Activated gamma-delta T cell (primary cell): Measurements from ENCODE around the gene IDH3G.
A peak's percentile ranks its signal among the peaks of the same experiment; 100 is the strongest.

Source experiments
- DNase-seq: peaks from one replicate; lab custom pipeline; 2025; lab: John Stamatoyannopoulos, UW

Gene IDH3G

GRCh38 chrX:153773741-153774575 lies 20.2 kb downstream of the IDH3G start:
- no peak for DNase-seq

GRCh38 chrX:153773218-153773611 lies 21.0 kb downstream of the IDH3G start:
- DNase-seq = no peak

GRCh38 chrX:153772316-153773217 lies 21.6 kb downstream of the IDH3G start:
- no peak for DNase-seq

- DNase-seq = no peak
Measured at GRCh38 chrX:153771415-153772315, 22.5 kb downstream of the IDH3G start.

- no peak for DNase-seq
Measured at GRCh38 chrX:153770601-153771414, 23.4 kb downstream of the IDH3G start.

- DNase-seq = no peak
Measured at GRCh38 chrX:153769865-153770600, 24.1 kb downstream of the IDH3G start.

- no peak for DNase-seq
Measured at GRCh38 chrX:153769158-153769864, 24.9 kb downstream of the IDH3G start.

GRCh38 chrX:153768311-153769157 lies 25.6 kb downstream of the IDH3G start:
- DNase-seq = no peak

- DNase-seq = no peak
Measured at GRCh38 chrX:153767674-153768055, 26.5 kb downstream of the IDH3G start.

- no peak for DNase-seq
Measured at GRCh38 chrX:153766871-153767673, 27.1 kb downstream of the IDH3G start.

GRCh38 chrX:153766098-153766817 lies 27.9 kb downstream of the IDH3G start:
- DNase-seq = no peak

- no peak for DNase-seq
Measured at GRCh38 chrX:153765138-153766079, 28.8 kb downstream of the IDH3G start.

- no peak for DNase-seq
Measured at GRCh38 chrX:153764786-153765137, 29.4 kb downstream of the IDH3G start.

GRCh38 chrX:153763989-153764755 lies 30.0 kb downstream of the IDH3G start, which contains the start of gene PLXNB3:
Gene PLXNB3 (plus strand): TSS chrX:153764249. CDS start chrX:153765536, 1,287 bp downstream.
- peak; percentile 55 for DNase-seq

GRCh38 chrX:153763298-153763932 lies 30.8 kb downstream of the IDH3G start:
- no peak for DNase-seq
